NB4 (cell line): Measurements from ENCODE around the gene MEF2A.

Source experiments
- DNase-seq: peaks from one replicate; pipeline ENCODE4 v3.0.0; 2010; ENCODE audit warnings: low read depth
- H3K4me3 ChIP-seq: one replicate; pipeline ENCODE4 v1.5.1; 2011; ENCODE audit warnings: mild to moderate bottlenecking, low read depth, low read length, moderate library complexity
- MAX ChIP-seq: IDR thresholded peaks from 2 replicates; pipeline ENCODE4 v1.6.1; 2011; ENCODE audit warnings: low read depth, low read length
- MYC ChIP-seq: IDR thresholded peaks from 2 replicates; pipeline ENCODE4 v1.6.1; 2011; ENCODE audit warnings: low read depth, low read length
- POLR2A ChIP-seq: IDR thresholded peaks from 2 replicates; pipeline ENCODE4 v1.6.1; 2011; ENCODE audit warnings: mild to moderate bottlenecking; ENCODE audit not compliant: insufficient read length; ENCODE audit errors: extremely low read depth
- TF ChIP-seq, protein P1 (sequence below): IDR thresholded peaks from one replicate; pipeline ENCODE4 v1.5.1; 2012; ENCODE audit warnings: low read depth, low read length

The MEF2A gene

GRCh38 chr15:99736702-99737101 lies 170.9 kb downstream of the MEF2A start:
- no peak for DNase-seq
- no peak overlapping the region for H3K4me3 ChIP-seq
- TF ChIP-seq MYC (no peak), MAX (no peak), POLR2A (no peak)
- TF ChIP-seq, protein P1, sequence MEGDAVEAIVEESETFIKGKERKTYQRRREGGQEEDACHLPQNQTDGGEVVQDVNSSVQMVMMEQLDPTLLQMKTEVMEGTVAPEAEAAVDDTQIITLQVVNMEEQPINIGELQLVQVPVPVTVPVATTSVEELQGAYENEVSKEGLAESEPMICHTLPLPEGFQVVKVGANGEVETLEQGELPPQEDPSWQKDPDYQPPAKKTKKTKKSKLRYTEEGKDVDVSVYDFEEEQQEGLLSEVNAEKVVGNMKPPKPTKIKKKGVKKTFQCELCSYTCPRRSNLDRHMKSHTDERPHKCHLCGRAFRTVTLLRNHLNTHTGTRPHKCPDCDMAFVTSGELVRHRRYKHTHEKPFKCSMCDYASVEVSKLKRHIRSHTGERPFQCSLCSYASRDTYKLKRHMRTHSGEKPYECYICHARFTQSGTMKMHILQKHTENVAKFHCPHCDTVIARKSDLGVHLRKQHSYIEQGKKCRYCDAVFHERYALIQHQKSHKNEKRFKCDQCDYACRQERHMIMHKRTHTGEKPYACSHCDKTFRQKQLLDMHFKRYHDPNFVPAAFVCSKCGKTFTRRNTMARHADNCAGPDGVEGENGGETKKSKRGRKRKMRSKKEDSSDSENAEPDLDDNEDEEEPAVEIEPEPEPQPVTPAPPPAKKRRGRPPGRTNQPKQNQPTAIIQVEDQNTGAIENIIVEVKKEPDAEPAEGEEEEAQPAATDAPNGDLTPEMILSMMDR = no peak

DNA sequence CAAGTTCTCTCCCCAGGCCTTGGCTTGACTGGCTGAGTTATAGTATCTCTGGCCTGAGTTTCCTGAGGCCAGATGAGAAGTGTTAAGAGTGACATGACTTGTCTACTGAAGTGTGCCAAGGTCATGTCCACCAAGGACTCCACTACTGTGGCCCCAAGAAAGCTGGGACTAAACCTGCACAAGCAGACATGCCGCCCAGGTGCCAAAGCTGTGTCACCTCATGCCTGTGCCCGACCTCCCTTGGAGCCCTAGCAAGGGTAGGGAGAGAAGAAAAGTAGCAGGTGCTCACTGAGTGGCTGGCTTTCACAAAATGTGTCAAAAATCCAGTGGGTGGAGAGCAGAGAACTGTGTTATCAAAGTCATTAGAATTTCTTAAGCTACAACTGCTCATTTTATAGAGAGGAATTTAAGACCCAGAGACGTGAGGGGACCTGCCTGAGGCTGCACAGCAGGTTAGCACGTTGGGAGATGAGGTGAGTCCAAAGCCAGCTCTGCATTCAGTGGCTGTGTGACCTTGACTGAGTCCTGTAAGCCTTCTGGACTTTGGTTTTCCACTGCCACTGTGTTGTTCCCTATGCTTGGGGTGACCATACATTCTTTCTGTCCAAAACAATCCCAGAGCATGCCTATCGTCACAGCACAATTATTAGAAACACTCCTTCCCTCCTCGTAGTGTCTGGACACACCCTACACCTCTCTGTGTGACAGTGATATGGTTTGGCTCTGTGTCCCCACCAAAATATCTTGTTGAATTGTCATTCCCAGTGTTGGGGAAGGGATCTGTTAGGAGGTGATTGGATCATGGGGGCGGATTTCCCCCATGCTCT lies 172.4 kb downstream of the MEF2A start:
- no peak for DNase-seq
- no peak overlapping the region for H3K4me3 ChIP-seq
- TF ChIP-seq MAX (no peak), MYC (no peak), POLR2A (no peak)
- TF ChIP-seq, protein P1 = no peak

GRCh38 chr15:99741835-99742234 lies 176.1 kb downstream of the MEF2A start:
- no peak overlapping the region for H3K4me3 ChIP-seq
- DNase-seq = no peak
- TF ChIP-seq POLR2A (no peak), MYC (no peak), MAX (no peak)
- TF ChIP-seq, protein P1 = no peak

- TF ChIP-seq MAX (no peak), POLR2A (no peak), MYC (no peak)
- TF ChIP-seq, protein P1 = no peak
- DNase-seq = no peak
- H3K4me3 ChIP-seq = no peak overlapping the region
Observed at GRCh38 chr15:99744142-99744541, 178.4 kb downstream of the MEF2A start.

DNA sequence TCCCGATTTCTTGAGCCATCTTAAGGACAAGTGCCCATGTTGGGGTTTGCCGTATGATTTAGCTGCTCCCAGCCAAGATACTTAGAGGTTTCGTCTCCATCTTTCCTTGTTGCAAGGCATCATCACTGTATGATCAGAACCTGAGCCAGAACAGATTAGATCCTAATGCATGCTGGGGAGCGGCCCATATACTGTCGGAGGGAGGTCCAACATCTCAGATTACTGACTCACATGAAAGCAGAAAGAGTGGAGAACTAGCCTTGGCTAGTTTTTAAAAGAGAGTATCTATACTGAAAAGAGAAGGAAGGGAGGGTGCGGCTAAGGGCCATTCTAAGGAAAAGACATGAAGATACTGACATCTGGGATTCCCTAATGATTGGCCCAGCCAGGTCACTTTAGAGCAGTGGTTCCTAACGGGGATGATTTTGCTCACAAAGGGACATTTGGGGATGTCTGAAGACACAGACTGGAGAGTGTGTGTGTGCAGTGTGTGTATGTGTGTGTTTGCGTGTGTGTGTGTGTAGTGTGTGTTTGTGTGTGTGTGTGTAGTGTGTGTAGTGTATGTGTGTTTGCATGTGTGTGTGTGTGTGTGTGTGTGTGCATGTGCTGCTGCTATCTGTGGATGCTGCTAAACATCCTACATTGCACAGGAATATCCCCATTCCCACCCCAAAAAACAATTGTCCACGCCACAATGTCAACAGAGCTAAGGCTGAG lies 179.7 kb downstream of the MEF2A start:
- DNase-seq = no peak
- no peak overlapping the region for H3K4me3 ChIP-seq
- TF ChIP-seq MAX = no peak
- TF ChIP-seq, protein P1 = no peak
- no peak for TF ChIP-seq POLR2A
